GM19455 (cell line): ENCODE results near the gene CRISPLD2.

Source experiments
- ATAC-seq: cut with Tn5 transposase; IDR thresholded peaks from one replicate; pipeline ENCODE4 v1.9.1; 2021; ENCODE audit not compliant: unreplicated experiment

Gene CRISPLD2

GRCh38 chr16:84907051-84907450 lies 87.3 kb downstream of the CRISPLD2 start:
- ATAC-seq: no peak

- no peak for ATAC-seq
Measured at GRCh38 chr16:84907575-84907974, 87.8 kb downstream of the CRISPLD2 start.

- no peak for ATAC-seq
Measured at GRCh38 chr16:84909476-84910085, 89.8 kb downstream of the CRISPLD2 start.

DNA sequence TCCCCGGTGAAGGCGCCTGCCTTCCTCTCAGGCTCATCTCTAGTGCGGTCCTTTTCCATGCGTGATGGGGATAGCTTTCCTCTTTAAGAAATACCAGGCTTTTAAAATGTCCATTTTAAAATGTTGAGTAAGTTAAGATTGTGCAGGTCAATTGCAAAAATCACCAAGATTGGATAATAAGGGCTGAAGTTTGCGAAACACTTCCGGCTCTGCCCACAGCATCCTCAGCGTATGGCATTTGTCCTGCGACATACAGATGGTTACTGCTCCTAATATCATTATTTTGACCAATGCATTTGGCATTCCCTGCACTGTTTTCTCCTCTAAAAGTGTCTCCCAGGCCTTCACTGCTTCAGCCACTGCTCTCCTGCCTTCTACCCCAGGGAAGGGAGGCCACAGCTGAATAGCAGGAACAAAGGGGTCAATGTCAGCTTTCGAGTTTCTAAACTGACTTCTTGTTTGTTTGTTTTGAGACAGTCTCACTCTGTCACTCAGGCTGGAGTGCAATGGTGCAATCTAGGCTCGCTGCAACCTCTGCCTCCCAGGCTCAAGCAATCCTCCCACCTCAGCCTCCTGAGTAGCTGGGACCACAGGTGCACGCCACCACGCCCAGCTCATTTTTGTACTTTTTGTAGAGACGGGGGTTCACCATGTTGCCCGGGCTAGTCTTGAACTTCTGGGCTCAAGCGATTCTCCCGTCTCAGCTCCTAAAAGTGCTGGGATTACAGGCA lies 91.9 kb downstream of the CRISPLD2 start:
- no peak for ATAC-seq

- no peak for ATAC-seq
Measured at GRCh38 chr16:84913315-84913714, 93.5 kb downstream of the CRISPLD2 start.

DNA sequence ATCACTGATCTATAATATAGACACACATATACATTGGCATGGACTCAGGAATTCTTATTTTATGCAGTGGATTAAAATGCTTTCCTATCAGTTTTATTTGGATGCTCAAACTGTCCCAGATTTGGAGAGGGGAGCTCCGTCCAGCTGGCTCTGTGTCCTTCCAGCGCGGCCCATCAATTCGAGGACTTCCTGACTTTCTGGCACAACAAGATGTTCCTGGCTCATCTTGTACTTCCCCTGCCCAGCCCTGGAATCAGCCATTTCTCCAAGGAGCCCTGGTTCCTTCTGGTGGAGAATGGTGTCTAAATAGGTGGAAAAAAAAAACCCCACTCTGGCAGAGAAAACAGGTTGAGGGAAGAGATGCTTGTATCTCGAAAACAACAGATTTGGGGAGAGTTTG lies 94.5 kb downstream of the CRISPLD2 start:
- no peak for ATAC-seq

DNA sequence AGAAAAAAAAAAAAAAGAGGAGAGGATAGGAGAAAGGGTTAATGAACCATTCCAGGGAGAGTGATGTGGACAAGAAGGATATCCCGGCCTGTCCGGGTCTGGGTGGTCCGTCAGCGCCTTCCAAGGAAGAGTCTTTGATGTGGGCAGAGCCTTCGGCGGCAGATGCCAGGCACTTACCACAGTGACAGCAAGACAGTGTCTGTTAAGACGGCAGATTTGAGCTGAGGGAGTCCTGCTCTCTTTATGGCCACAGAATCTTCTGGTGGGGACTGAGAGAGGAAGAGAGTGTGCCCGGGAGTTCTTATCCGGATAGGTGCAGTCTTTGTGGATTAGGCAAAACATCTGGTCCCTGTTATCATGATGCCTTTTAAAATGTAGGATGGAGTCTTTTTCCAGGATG lies 96.4 kb downstream of the CRISPLD2 start:
- ATAC-seq: no peak

DNA sequence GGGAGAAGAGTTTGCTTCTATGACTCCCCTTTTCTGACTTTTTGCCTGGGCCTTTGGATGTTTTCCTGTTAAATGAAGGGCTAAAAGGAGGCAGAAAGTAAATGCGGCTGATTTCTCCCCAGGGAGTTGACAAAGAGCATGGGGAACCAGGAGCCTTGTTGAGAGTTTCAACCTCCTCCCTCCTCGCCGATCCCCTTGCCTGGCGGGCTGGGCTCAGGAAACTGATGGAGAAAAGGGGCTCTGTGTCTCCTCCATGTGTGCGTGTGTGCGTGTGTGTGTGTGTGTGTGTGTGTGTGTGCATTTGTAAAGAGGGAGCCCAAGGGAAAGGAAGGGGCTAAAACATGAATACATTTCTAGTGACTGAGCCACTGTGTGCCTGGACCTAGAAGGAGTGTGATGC lies 97.1 kb downstream of the CRISPLD2 start:
- ATAC-seq: no peak

DNA sequence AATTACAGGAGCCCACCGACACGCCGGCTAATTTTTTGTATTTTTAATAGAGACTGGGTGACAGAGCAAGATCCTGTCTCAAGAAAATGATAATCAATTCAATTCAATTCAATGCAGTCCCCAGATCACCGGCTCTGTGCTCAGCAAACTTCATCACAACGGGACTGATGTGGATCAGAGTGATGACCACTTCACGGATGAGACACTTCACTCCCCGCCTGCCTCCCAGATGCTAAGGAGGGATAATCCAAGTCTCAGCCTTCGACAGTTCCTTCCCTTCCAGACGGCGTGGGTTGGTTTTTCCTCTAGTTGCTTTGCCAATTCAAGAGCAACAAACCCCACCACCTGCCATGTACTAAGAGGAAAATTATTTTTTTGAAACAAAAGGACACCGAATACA lies 97.7 kb downstream of the CRISPLD2 start:
- no peak for ATAC-seq

DNA sequence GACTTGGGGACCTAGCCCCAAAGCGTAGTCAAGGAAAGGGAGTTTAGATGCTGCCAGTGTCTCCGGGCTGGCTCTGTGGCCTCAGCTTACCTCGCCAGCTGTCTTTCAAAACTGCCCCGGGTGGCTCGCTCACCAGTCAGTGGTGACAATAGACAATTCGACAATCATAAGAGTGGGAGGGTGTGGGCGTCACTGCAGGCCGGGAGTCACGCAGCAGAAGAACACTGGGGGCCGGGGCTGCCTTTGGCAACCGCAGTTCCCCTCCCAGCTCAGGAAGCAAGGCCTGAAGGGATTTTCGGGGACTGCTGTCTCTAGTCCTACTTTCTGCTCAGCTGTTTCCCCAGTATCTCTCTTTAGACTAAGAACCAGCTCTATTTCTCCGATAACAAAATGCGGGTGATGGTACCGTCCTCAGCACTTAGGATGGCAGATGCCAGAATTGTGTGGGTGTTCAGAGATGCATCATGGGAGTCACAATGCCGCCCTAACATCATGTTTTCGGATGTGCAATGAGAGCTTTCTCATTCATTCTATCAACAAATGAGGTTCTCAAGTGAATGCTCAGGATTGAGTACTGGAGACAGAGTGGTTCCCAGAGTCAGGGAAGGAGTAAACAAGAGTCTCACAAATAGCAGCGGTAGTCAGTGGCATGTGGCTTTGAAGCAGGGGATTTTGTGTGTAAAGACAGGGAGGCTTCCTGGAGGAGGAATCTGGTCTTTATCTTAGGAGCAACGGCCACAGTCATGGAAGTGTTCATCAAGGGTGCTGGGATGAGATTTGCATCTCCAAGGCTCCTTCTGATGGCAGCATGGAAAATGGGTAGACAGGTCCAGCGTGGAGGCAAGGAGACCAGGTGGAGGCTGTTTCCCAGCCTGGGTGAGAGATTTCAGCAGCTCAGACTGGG lies 98.5 kb downstream of the CRISPLD2 start:
- ATAC-seq: no peak

DNA sequence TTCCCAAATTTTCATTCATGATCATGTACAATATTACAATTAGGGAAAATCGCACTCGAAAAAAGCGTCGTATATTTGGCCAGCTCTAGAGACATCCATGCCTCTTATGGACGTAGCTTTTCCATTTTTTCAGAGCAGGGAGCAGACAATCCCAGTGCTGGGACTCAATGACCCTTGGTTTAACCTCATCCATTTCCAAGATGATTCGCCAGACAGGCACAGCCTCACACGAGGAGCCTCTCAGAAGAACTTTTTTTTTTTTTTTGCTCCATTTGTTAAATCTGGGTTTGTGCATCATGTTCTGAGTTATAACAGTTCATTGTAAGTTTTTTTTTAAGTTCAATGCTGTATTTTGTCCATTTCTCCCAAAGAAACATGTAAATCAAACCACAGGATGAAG lies 99.5 kb downstream of the CRISPLD2 start:
- ATAC-seq: no peak

- no peak for ATAC-seq
Measured at GRCh38 chr16:84919708-84920107, 99.9 kb downstream of the CRISPLD2 start.

- no peak for ATAC-seq
Measured at GRCh38 chr16:84920333-84920732, 100.5 kb downstream of the CRISPLD2 start.

- ATAC-seq: no peak
Measured at GRCh38 chr16:84922351-84923120, 102.8 kb downstream of the CRISPLD2 start.

DNA sequence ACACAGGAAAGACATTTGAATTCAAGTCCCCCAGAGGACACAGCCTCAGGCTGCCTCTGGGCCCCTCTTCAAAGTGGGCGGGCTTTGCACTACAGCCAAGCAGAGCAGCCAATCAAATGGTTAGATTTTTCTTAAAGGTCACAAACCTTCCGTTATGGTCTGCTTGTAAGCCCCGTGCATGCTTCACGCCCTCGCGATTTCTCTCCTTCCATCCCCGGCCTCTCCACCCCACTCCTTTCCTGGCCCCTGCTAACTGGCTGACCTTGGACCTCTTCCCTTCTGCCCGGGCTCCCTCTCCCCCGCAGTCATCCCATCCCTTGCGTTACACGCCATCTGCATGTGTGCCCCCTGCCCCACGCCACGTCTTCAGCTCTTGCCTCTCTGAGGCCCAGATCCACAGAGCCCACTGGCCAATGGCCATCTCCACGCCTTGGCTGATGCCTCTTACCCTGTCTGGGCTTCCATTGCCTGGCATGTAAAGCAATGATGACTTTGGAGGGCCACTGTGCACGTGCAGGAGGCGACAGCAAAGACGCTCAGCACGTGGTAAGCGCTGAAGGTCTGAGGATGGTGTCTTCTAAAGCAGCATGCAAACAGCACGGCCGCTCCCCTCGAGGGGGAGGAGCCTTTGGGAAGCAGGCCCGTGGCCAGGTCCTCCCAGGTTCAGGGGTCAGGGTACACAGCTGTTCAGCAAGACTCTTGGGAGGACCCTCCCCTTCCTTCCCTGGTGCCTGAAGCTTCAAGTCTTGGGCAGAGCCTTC lies 104.7 kb downstream of the CRISPLD2 start:
- ATAC-seq: no peak

DNA sequence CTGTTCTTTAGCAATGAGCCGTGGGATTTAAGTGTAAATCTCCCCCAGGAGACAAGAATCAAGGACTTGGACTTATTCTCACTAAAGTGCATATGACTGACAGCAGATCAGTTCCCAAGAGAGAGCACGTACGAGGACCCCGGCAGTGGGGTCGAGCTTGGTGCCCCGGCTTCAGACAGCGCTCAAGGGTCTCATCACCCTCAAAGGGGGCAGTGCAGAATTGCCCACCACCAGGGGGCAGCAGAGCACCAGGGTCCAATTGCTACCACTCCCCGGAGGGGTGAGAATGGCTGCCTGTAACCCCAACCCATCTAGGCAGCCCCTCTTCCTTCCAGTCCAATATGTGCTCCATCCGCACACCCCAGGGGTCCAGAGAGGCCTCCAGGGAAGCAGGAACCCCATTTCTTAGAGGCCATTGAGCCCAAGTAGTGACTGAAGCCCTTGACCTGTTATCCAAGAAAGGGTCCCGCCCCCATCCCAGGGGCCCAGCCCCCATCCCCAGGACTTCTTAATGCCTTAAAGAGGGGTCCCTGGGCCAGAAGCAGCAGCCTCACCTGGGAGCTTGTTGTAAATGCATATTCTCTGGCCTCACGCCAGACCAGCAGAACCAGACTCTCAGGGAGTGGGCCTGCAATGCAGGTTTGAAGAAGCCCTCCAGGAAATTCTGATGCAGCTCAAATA lies 105.4 kb downstream of the CRISPLD2 start:
- ATAC-seq: no peak

DNA sequence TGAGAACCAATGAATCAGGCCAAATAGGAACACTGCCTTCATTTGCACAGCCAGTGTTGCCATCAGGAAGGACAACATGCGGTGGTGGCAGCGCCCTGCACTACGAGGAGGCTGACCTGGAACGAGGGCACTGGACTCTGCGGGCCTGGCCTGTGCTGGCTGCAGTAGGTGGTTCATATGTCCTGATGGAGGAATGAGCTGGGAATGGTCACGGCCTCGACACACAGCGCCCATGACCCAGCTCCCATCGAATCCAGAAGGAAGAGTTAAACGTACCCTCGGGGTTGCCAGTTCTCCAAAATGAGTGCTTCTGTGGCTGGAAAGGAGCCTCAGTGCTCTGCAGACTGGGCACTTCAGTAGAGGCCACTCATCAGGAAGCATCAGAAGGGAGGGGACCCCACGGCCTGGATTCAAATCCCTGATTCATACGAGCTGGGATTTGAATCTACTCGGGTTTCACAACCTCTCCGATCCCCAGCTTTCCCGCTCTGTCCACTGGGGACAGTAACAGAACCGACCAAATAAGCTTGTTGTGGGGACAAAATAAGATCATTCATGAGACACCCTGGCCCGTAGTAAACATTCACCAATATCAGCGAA lies 106.1 kb downstream of the CRISPLD2 start:
- ATAC-seq: no peak

GRCh38 chr16:84926462-84926861 lies 106.7 kb downstream of the CRISPLD2 start:
- ATAC-seq: no peak
